ENCODE measurements around the gene RALGAPA2.

GRCh38 chr20:20487811-20488210 is 224.6 kb downstream of the RALGAPA2 start:
- TF ChIP-seq, protein P1, sequence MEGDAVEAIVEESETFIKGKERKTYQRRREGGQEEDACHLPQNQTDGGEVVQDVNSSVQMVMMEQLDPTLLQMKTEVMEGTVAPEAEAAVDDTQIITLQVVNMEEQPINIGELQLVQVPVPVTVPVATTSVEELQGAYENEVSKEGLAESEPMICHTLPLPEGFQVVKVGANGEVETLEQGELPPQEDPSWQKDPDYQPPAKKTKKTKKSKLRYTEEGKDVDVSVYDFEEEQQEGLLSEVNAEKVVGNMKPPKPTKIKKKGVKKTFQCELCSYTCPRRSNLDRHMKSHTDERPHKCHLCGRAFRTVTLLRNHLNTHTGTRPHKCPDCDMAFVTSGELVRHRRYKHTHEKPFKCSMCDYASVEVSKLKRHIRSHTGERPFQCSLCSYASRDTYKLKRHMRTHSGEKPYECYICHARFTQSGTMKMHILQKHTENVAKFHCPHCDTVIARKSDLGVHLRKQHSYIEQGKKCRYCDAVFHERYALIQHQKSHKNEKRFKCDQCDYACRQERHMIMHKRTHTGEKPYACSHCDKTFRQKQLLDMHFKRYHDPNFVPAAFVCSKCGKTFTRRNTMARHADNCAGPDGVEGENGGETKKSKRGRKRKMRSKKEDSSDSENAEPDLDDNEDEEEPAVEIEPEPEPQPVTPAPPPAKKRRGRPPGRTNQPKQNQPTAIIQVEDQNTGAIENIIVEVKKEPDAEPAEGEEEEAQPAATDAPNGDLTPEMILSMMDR (conservative IDR thresholded peaks at IDR 0.05 in 1 of 2, IDR thresholded peaks at IDR 0.05 in 1 of 2; ENCODE audit: low read depth in 1 of 2, low read length in 2 of 2), result no peak
- no peak for TF ChIP-seq EZH2 (IDR thresholded peaks at IDR 0.05; ENCODE audit: low read length, missing control alignments)
